Fibroblast of mammary gland (primary cell): Measurements from ENCODE around the gene AKNA.

Experiments
- DNase-seq: peaks from one replicate; pipeline ENCODE4 v3.0.0-alpha.2; 2010; ENCODE audit warnings: low read depth
- H3K4me3 ChIP-seq: 2 replicates; pipeline ENCODE4 v1.5.1; 2011; ENCODE audit warnings: low read depth, mild to moderate bottlenecking, low read length, moderate library complexity; ENCODE audit not compliant: control insufficient read depth
- CTCF ChIP-seq: conservative IDR thresholded peaks from 2 replicates; pipeline ENCODE4 v1.5.1; 2011; ENCODE audit warnings: low read depth, low read length, inconsistent platforms; ENCODE audit not compliant: control insufficient read depth, insufficient read depth

The AKNA gene

GRCh38 chr9:114378883-114379282 lies 8.9 kb downstream of the AKNA start:
- no peak for DNase-seq
- TF ChIP-seq CTCF, result no peak
- no peak overlapping the region for H3K4me3 ChIP-seq

GRCh38 chr9:114378016-114378415 lies 9.8 kb downstream of the AKNA start:
- no peak for DNase-seq
- H3K4me3 ChIP-seq, result no peak overlapping the region
- TF ChIP-seq CTCF, result no peak

- no peak for TF ChIP-seq CTCF
- no peak overlapping the region for H3K4me3 ChIP-seq
- DNase-seq, result no peak
These were observed 11.0 kb downstream of the AKNA start for GRCh38 chr9:114376586-114377445.

GRCh38 chr9:114375386-114376175 lies 12.2 kb downstream of the AKNA start:
- TF ChIP-seq CTCF, result no peak
- no peak overlapping the region for H3K4me3 ChIP-seq
- DNase-seq, result no peak

- TF ChIP-seq CTCF, result no peak
- H3K4me3 ChIP-seq, result no peak overlapping the region
- DNase-seq, result no peak
These were observed 12.8 kb downstream of the AKNA start for GRCh38 chr9:114374936-114375335.

GRCh38 chr9:114373960-114374730 lies 13.6 kb downstream of the AKNA start:
- no peak for DNase-seq
- no peak overlapping the region for H3K4me3 ChIP-seq
- TF ChIP-seq CTCF, result no peak
